SK-N-SH (cell line): ENCODE results near the gene SYNPO2. TPM values are rescaled to one million over a fixed set of nuclear protein-coding genes. Genes with fewer than 3 reads are reported as not detected.

Experiments used
- CTCF ChIA-PET: fragments of 300-600, 350-600 bp; formaldehyde crosslinking; extraction: SDS; loops from one replicate; lab custom pipeline; 2021; lab: Yijun Ruan, JAX
- POLR2A ChIA-PET: fragments of 350-600 bp; sonication (Branson Sonifier 250); formaldehyde crosslinking; extraction: SDS; loops from one replicate; lab custom pipeline; 2020; ENCODE audit warnings: antibody characterized with exemption, inconsistent platforms; lab: Yijun Ruan, JAX
- DNase-seq: peaks from one replicate; pipeline ENCODE4 v3.0.0; 2012
- H2AFZ ChIP-seq: fragments of 200-600 bp; sonication (generic); 2 replicates; pipeline ENCODE4 v1.8.1; 2016; ENCODE audit warnings: antibody characterized with exemption, mild to moderate bottlenecking, low read depth
- H3F3A ChIP-seq: fragments of 200-600 bp; sonication (generic); replicated peaks from 2 replicates; pipeline ENCODE3; 2016; ENCODE audit warnings: antibody characterized with exemption, mild to moderate bottlenecking; ENCODE audit not compliant: insufficient read depth
- H3K27ac ChIP-seq, 2 experiments: fragments of 200-500 bp in 1 of 2; fragments of 200-600 bp in 1 of 2; sonication (Bioruptor generic) in 1 of 2; sonication (generic), shearing (Covaris generic) in 1 of 2; 2 replicates each; pipeline versions ENCODE4 v1.5.1 to v1.6.1; 2014 to 2016; ENCODE audit warnings: low read depth in 2 of 2, inconsistent platforms in 1 of 2, low read length in 1 of 2, mild to moderate bottlenecking in 1 of 2, mixed read lengths in 1 of 2
- H3K27me3 ChIP-seq: fragments of 200-600 bp; sonication (generic), shearing (Covaris generic); 2 replicates; pipeline ENCODE4 v1.6.1; 2016; ENCODE audit warnings: mixed run types; ENCODE audit not compliant: insufficient read depth
- H3K36me3 ChIP-seq, 2 experiments: fragments of 200-500 bp in 1 of 2; fragments of 200-600 bp in 1 of 2; sonication (Bioruptor generic) in 1 of 2; sonication (generic) in 1 of 2; replicated peaks in 1 of 2; 2 replicates each; pipeline versions ENCODE3 to v1.5.1; 2014 to 2016; ENCODE audit warnings: low read length in 1 of 2, mild to moderate bottlenecking in 1 of 2; ENCODE audit not compliant: insufficient read depth in 2 of 2, control insufficient read depth in 1 of 2
- H3K4me1 ChIP-seq, 2 experiments: fragments of 200-500 bp in 1 of 2; fragments of 200-600 bp in 1 of 2; sonication (Bioruptor generic) in 1 of 2; sonication (generic), shearing (Covaris generic) in 1 of 2; 2 replicates each; pipeline versions ENCODE4 v1.5.1 to v1.6.1; 2014 to 2016; ENCODE audit warnings: low read depth in 1 of 2, low read length in 1 of 2, mixed run types in 1 of 2; ENCODE audit not compliant: insufficient read depth in 2 of 2, control insufficient read depth in 1 of 2
- H3K4me2 ChIP-seq: fragments of 200-600 bp; sonication (generic), shearing (Covaris generic); 2 replicates; pipeline ENCODE4 v1.6.1; 2017; ENCODE audit warnings: mixed run types
- H3K4me3 ChIP-seq, 2 experiments: fragments of 200-500 bp in 1 of 2; fragments of 200-600 bp in 1 of 2; sonication (Bioruptor generic) in 1 of 2; sonication (generic), shearing (Covaris generic) in 1 of 2; 2 replicates each; pipeline versions ENCODE4 v1.5.1 to v1.8.1; 2014 to 2016; ENCODE audit warnings: low read depth in 2 of 2, inconsistent platforms in 1 of 2, low read length in 1 of 2, mild to moderate bottlenecking in 1 of 2, mixed read lengths in 1 of 2, moderate library complexity in 1 of 2
- H3K79me2 ChIP-seq: fragments of 200-600 bp; sonication (generic); 2 replicates; pipeline ENCODE4 v1.8.1; 2017; ENCODE audit warnings: mild to moderate bottlenecking; ENCODE audit not compliant: insufficient read depth
- H3K9ac ChIP-seq: fragments of 200-600 bp; sonication (generic); 2 replicates; pipeline ENCODE4 v1.6.1; 2017; ENCODE audit warnings: mixed run types
- H3K9me2 ChIP-seq: fragments of 200-600 bp; sonication (generic); 2 replicates; pipeline ENCODE4 v1.6.1; 2017; ENCODE audit warnings: mixed run types
- H3K9me3 ChIP-seq: fragments of 200-600 bp; sonication (generic); 2 replicates; pipeline ENCODE4 v1.6.1; 2017; ENCODE audit warnings: mixed run types, mild to moderate bottlenecking, moderate library complexity
- H4K20me1 ChIP-seq: fragments of 200-600 bp; sonication (generic); 2 replicates; pipeline ENCODE4 v1.6.1; 2017; ENCODE audit warnings: mild to moderate bottlenecking, mixed run types; ENCODE audit not compliant: insufficient read depth
- CHD2 ChIP-seq: fragments of 150-350 bp; IDR thresholded peaks from 2 replicates; pipeline ENCODE4 v1.6.1; 2018; ENCODE audit warnings: low read length; ENCODE audit not compliant: partially characterized antibody
- EZH2phosphoT487 ChIP-seq: fragments of 200-600 bp; sonication (generic); IDR thresholded peaks from 2 replicates; pipeline ENCODE4 v1.6.1; 2017; ENCODE audit warnings: low read depth, mixed run types, mild to moderate bottlenecking, antibody characterized with exemption, moderate library complexity, borderline replicate concordance
- FOXJ3 ChIP-seq: sonication (generic); formaldehyde crosslinking; IDR thresholded peaks from 2 replicates; pipeline ENCODE4 v1.5.1; 2020; ENCODE audit warnings: mild to moderate bottlenecking, missing genetic modification reagents
- FOXM1 ChIP-seq: IDR thresholded peaks from 2 replicates; pipeline ENCODE4 v1.4.0; 2012; ENCODE audit warnings: low read depth, mild to moderate bottlenecking
- GABPA ChIP-seq: IDR thresholded peaks from 2 replicates; pipeline ENCODE4 v1.4.0; 2012; ENCODE audit warnings: low read depth, mild to moderate bottlenecking
- GATA2 ChIP-seq: sonication (generic); formaldehyde crosslinking; IDR thresholded peaks from 2 replicates; pipeline ENCODE4 v1.5.0; 2020; ENCODE audit warnings: mild to moderate bottlenecking, missing genetic modification reagents
- MEF2A ChIP-seq: IDR thresholded peaks from 2 replicates; pipeline ENCODE4 v1.4.0; 2012; ENCODE audit warnings: low read depth, borderline replicate concordance
- NFIC ChIP-seq: IDR thresholded peaks from 2 replicates; pipeline ENCODE4 v1.4.0; 2012; ENCODE audit warnings: borderline replicate concordance
- RXRA ChIP-seq: IDR thresholded peaks from 2 replicates; pipeline ENCODE4 v1.4.0; 2012; ENCODE audit warnings: low read depth, mild to moderate bottlenecking, borderline replicate concordance
- SMC3 ChIP-seq: IDR thresholded peaks from 2 replicates; pipeline ENCODE4 v1.6.1; 2012; ENCODE audit warnings: low read depth, low read length, improper control_type of control experiment
- TAF1 ChIP-seq: IDR thresholded peaks from 2 replicates; pipeline ENCODE4 v1.6.1; 2012; ENCODE audit warnings: low read depth, mild to moderate bottlenecking, low read length, moderate library complexity, borderline replicate concordance
- TCF12 ChIP-seq: IDR thresholded peaks from 2 replicates; pipeline ENCODE4 v1.4.0; 2012
- WGBS: methylation state at CpG from one replicate; pipeline ENCODE4 v1.1.6; 2017; ENCODE audit warnings: low lambda C conversion rate; 5-methylcytosine and 5-hydroxymethylcytosine counted together
- polyA plus RNA-seq, 3 experiments: library from polyadenylated mRNA; depleted of rRNA; stranded (reverse); fragments of >200 nt; gene quantifications; 2 replicates each; pipeline ENCODE4 v1.2.3, GENCODE V29; 2012
- TF ChIP-seq, protein P1 (sequence below): IDR thresholded peaks from 2 replicates; pipeline ENCODE4 v1.4.0; 2012; ENCODE audit warnings: low read depth
- TF ChIP-seq, protein P2 (sequence below): fragments of 150-350 bp; IDR thresholded peaks from 2 replicates; pipeline ENCODE4 v1.6.1; 2016; ENCODE audit warnings: mild to moderate bottlenecking, low read depth, low read length
- TF ChIP-seq, protein P3 (sequence below): IDR thresholded peaks from 2 replicates; pipeline ENCODE4 v1.4.0; 2012; ENCODE audit warnings: low read depth, borderline replicate concordance
- TF ChIP-seq, protein P4 (sequence below): IDR thresholded peaks from 2 replicates; pipeline ENCODE4 v1.4.0; 2012; ENCODE audit warnings: low read depth, borderline replicate concordance
- TF ChIP-seq, protein P5 (sequence below): IDR thresholded peaks from 2 replicates; pipeline ENCODE4 v1.6.1; 2012; ENCODE audit warnings: mild to moderate bottlenecking, low read depth, low read length, moderate library complexity
- TF ChIP-seq, protein P6 (sequence below): IDR thresholded peaks from 2 replicates; pipeline ENCODE4; 2012

The SYNPO2 gene
- polyA plus RNA-seq, 1 of the 3 experiments (the other 2 are of a cell fraction): 7.2 TPM

DNA sequence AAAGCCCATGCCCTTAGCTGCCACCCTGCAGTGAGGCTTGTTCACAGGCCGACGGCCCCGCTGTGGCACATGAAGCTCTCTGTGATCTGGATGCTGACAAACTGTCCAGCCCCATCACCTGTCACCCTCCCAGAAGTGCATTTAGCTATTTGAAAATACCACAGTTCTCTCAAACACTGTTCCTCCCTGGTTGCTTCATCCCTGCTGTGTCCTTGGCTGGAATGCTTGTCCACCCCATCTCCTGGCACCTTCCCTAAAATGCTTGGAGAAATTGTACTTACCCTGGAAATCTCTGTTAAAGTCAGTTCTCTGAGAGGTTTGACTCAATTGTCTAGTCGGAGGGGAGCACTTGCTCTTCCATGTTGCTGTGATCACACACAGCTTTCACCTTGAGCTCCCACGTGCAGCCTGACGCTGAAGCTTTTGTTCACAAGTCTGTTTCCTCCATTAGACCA, 10.1 kb downstream of the SYNPO2 start:
- Histone ChIP-seq H4K20me1 (no peaks in the 10 kb centered on the region), H3K4me1 (peaks cover 0 to 47% of the 10 kb centered on the region in 2 experiments; a peak in 2 of 4 replicates), H3K79me2 (peaks cover under 1% of the 10 kb centered on the region; the same call in 1 of the 2 replicates), H3K9ac (no peak overlapping the region), H3K27me3 (no peaks in the 10 kb centered on the region), H3K4me2 (no peak overlapping the region), H3K9me2 (no peaks in the 10 kb centered on the region), H3K36me3 (peaks cover 0 to 16% of the 10 kb centered on the region in 2 experiments), H3K4me3 (no peak overlapping the region), H3K27ac (peak overlapping the region in 1 of 2 experiments; percentile 75; a peak in 2 of 4 replicates), H3K9me3 (no peaks in the 10 kb centered on the region), H3F3A (peaks cover 11% of the 10 kb centered on the region), H2AFZ (no peak overlapping the region)
- DNase-seq: no peak
- WGBS: 82% methylated on average over 6 of the region's 6 CpGs
- TF ChIP-seq, protein P1, sequence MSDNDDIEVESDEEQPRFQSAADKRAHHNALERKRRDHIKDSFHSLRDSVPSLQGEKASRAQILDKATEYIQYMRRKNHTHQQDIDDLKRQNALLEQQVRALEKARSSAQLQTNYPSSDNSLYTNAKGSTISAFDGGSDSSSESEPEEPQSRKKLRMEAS: no peak
- TF ChIP-seq, protein P2, sequence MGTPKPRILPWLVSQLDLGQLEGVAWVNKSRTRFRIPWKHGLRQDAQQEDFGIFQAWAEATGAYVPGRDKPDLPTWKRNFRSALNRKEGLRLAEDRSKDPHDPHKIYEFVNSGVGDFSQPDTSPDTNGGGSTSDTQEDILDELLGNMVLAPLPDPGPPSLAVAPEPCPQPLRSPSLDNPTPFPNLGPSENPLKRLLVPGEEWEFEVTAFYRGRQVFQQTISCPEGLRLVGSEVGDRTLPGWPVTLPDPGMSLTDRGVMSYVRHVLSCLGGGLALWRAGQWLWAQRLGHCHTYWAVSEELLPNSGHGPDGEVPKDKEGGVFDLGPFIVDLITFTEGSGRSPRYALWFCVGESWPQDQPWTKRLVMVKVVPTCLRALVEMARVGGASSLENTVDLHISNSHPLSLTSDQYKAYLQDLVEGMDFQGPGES: no peak
- TF ChIP-seq TCF12: no peak
- no peak for TF ChIP-seq RXRA
- no peak for TF ChIP-seq GABPA
- TF ChIP-seq GATA2 (CRISPR knock-in tag): no peak
- no peak for TF ChIP-seq CHD2
- TF ChIP-seq, protein P3, sequence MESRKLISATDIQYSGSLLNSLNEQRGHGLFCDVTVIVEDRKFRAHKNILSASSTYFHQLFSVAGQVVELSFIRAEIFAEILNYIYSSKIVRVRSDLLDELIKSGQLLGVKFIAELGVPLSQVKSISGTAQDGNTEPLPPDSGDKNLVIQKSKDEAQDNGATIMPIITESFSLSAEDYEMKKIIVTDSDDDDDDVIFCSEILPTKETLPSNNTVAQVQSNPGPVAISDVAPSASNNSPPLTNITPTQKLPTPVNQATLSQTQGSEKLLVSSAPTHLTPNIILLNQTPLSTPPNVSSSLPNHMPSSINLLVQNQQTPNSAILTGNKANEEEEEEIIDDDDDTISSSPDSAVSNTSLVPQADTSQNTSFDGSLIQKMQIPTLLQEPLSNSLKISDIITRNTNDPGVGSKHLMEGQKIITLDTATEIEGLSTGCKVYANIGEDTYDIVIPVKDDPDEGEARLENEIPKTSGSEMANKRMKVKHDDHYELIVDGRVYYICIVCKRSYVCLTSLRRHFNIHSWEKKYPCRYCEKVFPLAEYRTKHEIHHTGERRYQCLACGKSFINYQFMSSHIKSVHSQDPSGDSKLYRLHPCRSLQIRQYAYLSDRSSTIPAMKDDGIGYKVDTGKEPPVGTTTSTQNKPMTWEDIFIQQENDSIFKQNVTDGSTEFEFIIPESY: no peak
- no peak for TF ChIP-seq FOXM1
- TF ChIP-seq TAF1: no peak
- TF ChIP-seq, protein P4, sequence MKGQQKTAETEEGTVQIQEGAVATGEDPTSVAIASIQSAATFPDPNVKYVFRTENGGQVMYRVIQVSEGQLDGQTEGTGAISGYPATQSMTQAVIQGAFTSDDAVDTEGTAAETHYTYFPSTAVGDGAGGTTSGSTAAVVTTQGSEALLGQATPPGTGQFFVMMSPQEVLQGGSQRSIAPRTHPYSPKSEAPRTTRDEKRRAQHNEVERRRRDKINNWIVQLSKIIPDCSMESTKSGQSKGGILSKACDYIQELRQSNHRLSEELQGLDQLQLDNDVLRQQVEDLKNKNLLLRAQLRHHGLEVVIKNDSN: no peak
- TF ChIP-seq, protein P5, sequence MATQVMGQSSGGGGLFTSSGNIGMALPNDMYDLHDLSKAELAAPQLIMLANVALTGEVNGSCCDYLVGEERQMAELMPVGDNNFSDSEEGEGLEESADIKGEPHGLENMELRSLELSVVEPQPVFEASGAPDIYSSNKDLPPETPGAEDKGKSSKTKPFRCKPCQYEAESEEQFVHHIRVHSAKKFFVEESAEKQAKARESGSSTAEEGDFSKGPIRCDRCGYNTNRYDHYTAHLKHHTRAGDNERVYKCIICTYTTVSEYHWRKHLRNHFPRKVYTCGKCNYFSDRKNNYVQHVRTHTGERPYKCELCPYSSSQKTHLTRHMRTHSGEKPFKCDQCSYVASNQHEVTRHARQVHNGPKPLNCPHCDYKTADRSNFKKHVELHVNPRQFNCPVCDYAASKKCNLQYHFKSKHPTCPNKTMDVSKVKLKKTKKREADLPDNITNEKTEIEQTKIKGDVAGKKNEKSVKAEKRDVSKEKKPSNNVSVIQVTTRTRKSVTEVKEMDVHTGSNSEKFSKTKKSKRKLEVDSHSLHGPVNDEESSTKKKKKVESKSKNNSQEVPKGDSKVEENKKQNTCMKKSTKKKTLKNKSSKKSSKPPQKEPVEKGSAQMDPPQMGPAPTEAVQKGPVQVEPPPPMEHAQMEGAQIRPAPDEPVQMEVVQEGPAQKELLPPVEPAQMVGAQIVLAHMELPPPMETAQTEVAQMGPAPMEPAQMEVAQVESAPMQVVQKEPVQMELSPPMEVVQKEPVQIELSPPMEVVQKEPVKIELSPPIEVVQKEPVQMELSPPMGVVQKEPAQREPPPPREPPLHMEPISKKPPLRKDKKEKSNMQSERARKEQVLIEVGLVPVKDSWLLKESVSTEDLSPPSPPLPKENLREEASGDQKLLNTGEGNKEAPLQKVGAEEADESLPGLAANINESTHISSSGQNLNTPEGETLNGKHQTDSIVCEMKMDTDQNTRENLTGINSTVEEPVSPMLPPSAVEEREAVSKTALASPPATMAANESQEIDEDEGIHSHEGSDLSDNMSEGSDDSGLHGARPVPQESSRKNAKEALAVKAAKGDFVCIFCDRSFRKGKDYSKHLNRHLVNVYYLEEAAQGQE: no peak
- TF ChIP-seq MEF2A: no peak
- TF ChIP-seq, protein P6, sequence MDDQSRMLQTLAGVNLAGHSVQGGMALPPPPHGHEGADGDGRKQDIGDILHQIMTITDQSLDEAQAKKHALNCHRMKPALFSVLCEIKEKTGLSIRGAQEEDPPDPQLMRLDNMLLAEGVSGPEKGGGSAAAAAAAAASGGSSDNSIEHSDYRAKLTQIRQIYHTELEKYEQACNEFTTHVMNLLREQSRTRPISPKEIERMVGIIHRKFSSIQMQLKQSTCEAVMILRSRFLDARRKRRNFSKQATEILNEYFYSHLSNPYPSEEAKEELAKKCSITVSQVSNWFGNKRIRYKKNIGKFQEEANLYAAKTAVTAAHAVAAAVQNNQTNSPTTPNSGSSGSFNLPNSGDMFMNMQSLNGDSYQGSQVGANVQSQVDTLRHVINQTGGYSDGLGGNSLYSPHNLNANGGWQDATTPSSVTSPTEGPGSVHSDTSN: no peak
- TF ChIP-seq FOXJ3: no peak
- no peak for TF ChIP-seq SMC3
- no peak for TF ChIP-seq EZH2phosphoT487
- TF ChIP-seq NFIC: no peak
- POLR2A ChIA-PET: interaction anchor here (1.4 kb wide), 1 partner anchor 64 kb away, joined by 3 read pairs; no protein-coding TSS in a partner anchor
- CTCF ChIA-PET: interaction anchor here (0.7 to 2.0 kb wide), 3 partner anchors 9 to 127 kb away, joined by 3 to 10 read pairs (median 4); partner anchors contain the start of gene SYNPO2
